ENCODE data around the gene CLINT1. TPM values are rescaled to one million over a fixed set of nuclear protein-coding genes. Genes with fewer than 3 reads are reported as not detected.

Gene CLINT1
- total and polyA plus RNA-seq, 9 of the 15 experiments (the other 6 are each of a cell fraction or from before 2014, with no cell fraction given), result 23.6 to 125 (median 71.4) TPM

GRCh38 chr5:157890836-157891597 lies 32.1 kb upstream of the CLINT1 start:
- Histone ChIP-seq H3K9ac (ENCODE audit: insufficient read depth in 1 of 2, low read depth in 2 of 2, low read length in 2 of 2) (no peak overlapping the region), H3K4me2 (ENCODE audit: insufficient read depth, low read length) (no peak overlapping the region), H2AFZ (ENCODE audit: low read depth, low read length) (0 out of 2 replicates have a peak overlapping the region, but pooled peaks have one; percentile 65), H3K4me3 (no peak overlapping the region), H4K20me1 (replicated peaks; ENCODE audit: control insufficient read depth, insufficient read depth, low read length) (no peaks in the 10 kb centered on the region), H3K79me2 (ENCODE audit: control insufficient read depth, insufficient read depth, low read length) (no peaks in the 10 kb centered on the region), H3K27ac (ENCODE audit: extremely low read depth, low read depth, low read length) (no peak overlapping the region), H3K4me1 (replicated peaks in 1 of 2; ENCODE audit: control insufficient read depth in 2 of 2, insufficient read depth in 2 of 2, low read length in 2 of 2) (peaks cover 0 to 6% of the 10 kb centered on the region in 2 experiments; a peak in 1 of 5 replicates), H3K9me1 (ENCODE audit: control insufficient read depth, insufficient read depth, low read length) (no peaks in the 10 kb centered on the region), H3K36me3 (ENCODE audit: control insufficient read depth, insufficient read depth, low read length) (no peaks in the 10 kb centered on the region), H3K27me3 (ENCODE audit: control insufficient read depth in 2 of 2, insufficient read depth in 2 of 2, low read length in 2 of 2) (peaks cover 0 to 3% of the 10 kb centered on the region in 2 experiments; a peak in 1 of 5 replicates), H3K9me3 (replicated peaks; ENCODE audit: control insufficient read depth, insufficient read depth, low read depth, low read length) (no peaks in the 10 kb centered on the region)
- FAIRE-seq, result no peak
- POLR2A ChIA-PET, result no interaction called here
- TF ChIP-seq CAMTA2 (CRISPR knock-in tag; conservative IDR thresholded peaks at IDR 0.05), result no peak
- peak; percentile 21 for TF ChIP-seq NFYB (IDR thresholded peaks at IDR 0.05; ENCODE audit: extremely low read depth, insufficient read length)
- TF ChIP-seq HINFP (tag; conservative IDR thresholded peaks at IDR 0.05; ENCODE audit: low read depth), result 0 out of 2 replicates have a peak, but pooled peaks have one; percentile 30
- CTCF ChIA-PET (ENCODE audit: low intra/inter-chr PET ratio), result no interaction called here
- BruUV-seq (replicated peaks), result no TSS peak
- in situ Hi-C loops (cut with MboI) (no loop called here), intact Hi-C loops (cut with micrococcal nuclease) (no loop called here)
- peak; percentile 83 for ATAC-seq
- DNase-seq (ENCODE audit: extremely low read depth in 1 of 4, low spot score in 3 of 4), result peak in 2 of 4 experiments; percentile 13 to 23
- 18% methylated on average over 2 of the region's 2 CpGs for WGBS (ENCODE audit: insufficient coverage, low coverage, missing lambda C conversion rate)

Data from K562 (cell line).